ENCODE data around the gene OR5K2. TPM values are rescaled to one million over a fixed set of nuclear protein-coding genes. Genes with fewer than 3 reads are reported as not detected.

The OR5K2 gene
- total RNA-seq, 3 donors from 2014 or later (not counting 1 experiment from before 2014, with no cell fraction given), result not detected

DNA sequence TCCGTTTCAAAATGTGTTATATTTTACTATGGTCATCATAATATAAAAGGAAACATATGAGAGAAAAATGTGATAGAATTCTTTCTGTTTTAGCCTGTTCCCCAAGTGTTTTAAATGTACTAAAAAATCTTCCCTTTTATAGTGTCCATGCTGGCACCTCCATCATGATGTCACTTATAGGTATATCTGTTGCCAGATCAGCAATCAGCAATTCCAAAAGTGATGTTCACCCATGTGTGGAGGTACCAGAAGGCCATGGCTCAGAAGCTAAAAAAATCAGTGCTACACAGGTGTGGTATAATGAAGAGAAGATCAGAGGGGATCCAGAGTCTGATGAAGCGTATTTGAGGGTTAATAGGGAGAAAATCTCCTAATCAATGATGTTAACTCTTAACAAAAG lies 33.2 kb downstream of the OR5K2 start:
- Mint-ChIP-seq H3K36me3 (no peaks in the 10 kb centered on the region), H3K27me3 (ENCODE audit: low read depth in 2 of 2) (no peaks in the 10 kb centered on the region), H3K4me3 (no peak overlapping the region), H3K9me3 (no peaks in the 10 kb centered on the region), H3K27ac (no peak overlapping the region), H3K4me1 (peaks cover 3 to 4% of the 10 kb centered on the region in 2 donors)
- TF ChIP-seq, protein P1, sequence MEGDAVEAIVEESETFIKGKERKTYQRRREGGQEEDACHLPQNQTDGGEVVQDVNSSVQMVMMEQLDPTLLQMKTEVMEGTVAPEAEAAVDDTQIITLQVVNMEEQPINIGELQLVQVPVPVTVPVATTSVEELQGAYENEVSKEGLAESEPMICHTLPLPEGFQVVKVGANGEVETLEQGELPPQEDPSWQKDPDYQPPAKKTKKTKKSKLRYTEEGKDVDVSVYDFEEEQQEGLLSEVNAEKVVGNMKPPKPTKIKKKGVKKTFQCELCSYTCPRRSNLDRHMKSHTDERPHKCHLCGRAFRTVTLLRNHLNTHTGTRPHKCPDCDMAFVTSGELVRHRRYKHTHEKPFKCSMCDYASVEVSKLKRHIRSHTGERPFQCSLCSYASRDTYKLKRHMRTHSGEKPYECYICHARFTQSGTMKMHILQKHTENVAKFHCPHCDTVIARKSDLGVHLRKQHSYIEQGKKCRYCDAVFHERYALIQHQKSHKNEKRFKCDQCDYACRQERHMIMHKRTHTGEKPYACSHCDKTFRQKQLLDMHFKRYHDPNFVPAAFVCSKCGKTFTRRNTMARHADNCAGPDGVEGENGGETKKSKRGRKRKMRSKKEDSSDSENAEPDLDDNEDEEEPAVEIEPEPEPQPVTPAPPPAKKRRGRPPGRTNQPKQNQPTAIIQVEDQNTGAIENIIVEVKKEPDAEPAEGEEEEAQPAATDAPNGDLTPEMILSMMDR (IDR thresholded peaks at IDR 0.05), result no peak
- DNase-seq (no peak), ATAC-seq (no peak)
- H3K27me3 ChIP-seq (ENCODE audit: control insufficient read depth, insufficient read depth, low read length), result no peaks in the 10 kb centered on the region
- H3K4me1 ChIP-seq (ENCODE audit: control insufficient read depth, insufficient read depth, low read length), result no peaks in the 10 kb centered on the region
- no CpG with 5 or more reads among the region's 2 CpGs for WGBS (ENCODE audit: insufficient coverage)
- H3K9me3 ChIP-seq (ENCODE audit: control insufficient read depth, insufficient read depth, low read length), result no peaks in the 10 kb centered on the region
- H3K27ac ChIP-seq (ENCODE audit: low read length), result no peak overlapping the region
- no peaks in the 10 kb centered on the region for H3K36me3 ChIP-seq (ENCODE audit: control insufficient read depth, insufficient read depth, low read length)
- intact Hi-C loops (cut with micrococcal nuclease), result no loop called here
- no peak overlapping the region for H3K4me3 ChIP-seq (ENCODE audit: low read length)

DNA sequence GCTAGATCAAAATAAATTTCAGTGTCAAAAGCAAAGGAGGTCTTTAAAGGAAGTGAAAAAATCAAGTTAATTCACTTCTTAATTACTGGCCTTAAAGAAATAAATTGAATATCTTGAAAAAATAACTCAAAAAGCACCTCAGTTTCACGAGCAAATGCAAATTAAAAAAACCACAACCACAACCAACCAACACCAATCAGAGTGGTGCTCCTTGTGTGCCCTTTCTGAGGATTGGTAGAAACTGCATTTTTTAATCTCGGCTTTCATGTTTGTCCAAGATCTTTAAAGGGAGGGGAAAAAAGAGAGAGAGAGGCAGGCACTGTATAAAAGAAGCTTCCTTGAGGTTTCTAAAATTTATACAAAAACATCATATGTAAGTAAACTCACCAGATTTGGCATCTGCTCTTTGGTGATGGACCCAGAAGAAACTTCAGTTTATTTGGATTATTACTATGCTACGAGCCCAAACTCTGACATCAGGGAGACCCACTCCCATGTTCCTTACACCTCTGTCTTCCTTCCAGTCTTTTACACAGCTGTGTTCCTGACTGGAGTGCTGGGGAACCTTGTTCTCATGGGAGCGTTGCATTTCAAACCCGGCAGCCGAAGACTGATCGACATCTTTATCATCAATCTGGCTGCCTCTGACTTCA lies 34.3 kb downstream of the OR5K2 start, which contains the start of gene GPR15:
TSS of gene GPR15 (plus strand) at position 357 of the 653 bp plus-strand sequence. CDS start at position 413, 56 bp downstream.
- ATAC-seq, result no peak
- Mint-ChIP-seq H3K4me3 (no peak within 1 kb of the TSS), H3K9me3 (no peaks in the 10 kb centered on the region), H3K36me3 (no peaks in the 10 kb centered on the region), H3K27ac (no peak within 1 kb of the TSS), H3K27me3 (ENCODE audit: low read depth in 2 of 2) (no peaks in the 10 kb centered on the region), H3K4me1 (no peaks in the 10 kb centered on the region)
- H3K4me3 ChIP-seq (ENCODE audit: low read length), result no peak within 1 kb of the TSS
- TF ChIP-seq, protein P1 (IDR thresholded peaks at IDR 0.05), result no peak
- no peaks in the 10 kb centered on the region for H3K36me3 ChIP-seq (ENCODE audit: control insufficient read depth, insufficient read depth, low read length)
- 83% methylated on average over 7 of the region's 7 CpGs for WGBS (ENCODE audit: insufficient coverage)
- peak in 1 of 2 donors; percentile 38 for DNase-seq
- no peaks in the 10 kb centered on the region for H3K9me3 ChIP-seq (ENCODE audit: control insufficient read depth, insufficient read depth, low read length)
- H3K27me3 ChIP-seq (ENCODE audit: control insufficient read depth, insufficient read depth, low read length), result no peaks in the 10 kb centered on the region
- no peak within 1 kb of the TSS for H3K27ac ChIP-seq (ENCODE audit: low read length)
- no peaks in the 10 kb centered on the region for H3K4me1 ChIP-seq (ENCODE audit: control insufficient read depth, insufficient read depth, low read length)
- intact Hi-C loops (cut with micrococcal nuclease), result no loop called here

DNA sequence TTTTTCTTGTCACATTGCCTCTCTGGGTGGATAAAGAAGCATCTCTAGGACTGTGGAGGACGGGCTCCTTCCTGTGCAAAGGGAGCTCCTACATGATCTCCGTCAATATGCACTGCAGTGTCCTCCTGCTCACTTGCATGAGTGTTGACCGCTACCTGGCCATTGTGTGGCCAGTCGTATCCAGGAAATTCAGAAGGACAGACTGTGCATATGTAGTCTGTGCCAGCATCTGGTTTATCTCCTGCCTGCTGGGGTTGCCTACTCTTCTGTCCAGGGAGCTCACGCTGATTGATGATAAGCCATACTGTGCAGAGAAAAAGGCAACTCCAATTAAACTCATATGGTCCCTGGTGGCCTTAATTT lies 34.8 kb downstream of the OR5K2 start:
- Mint-ChIP-seq H3K27me3 (ENCODE audit: low read depth in 2 of 2) (no peaks in the 10 kb centered on the region), H3K4me3 (no peak overlapping the region), H3K9me3 (no peaks in the 10 kb centered on the region), H3K4me1 (no peaks in the 10 kb centered on the region), H3K27ac (no peak overlapping the region), H3K36me3 (no peaks in the 10 kb centered on the region)
- ATAC-seq, result no peak
- no peak for DNase-seq
- intact Hi-C loops (cut with micrococcal nuclease), result no loop called here
- Histone ChIP-seq H3K36me3 (ENCODE audit: control insufficient read depth, insufficient read depth, low read length) (no peaks in the 10 kb centered on the region), H3K27me3 (ENCODE audit: control insufficient read depth, insufficient read depth, low read length) (no peaks in the 10 kb centered on the region), H3K4me3 (ENCODE audit: low read length) (no peak overlapping the region), H3K9me3 (ENCODE audit: control insufficient read depth, insufficient read depth, low read length) (no peaks in the 10 kb centered on the region), H3K4me1 (ENCODE audit: control insufficient read depth, insufficient read depth, low read length) (no peaks in the 10 kb centered on the region), H3K27ac (ENCODE audit: low read length) (no peak overlapping the region)
- 91% methylated on average over 5 of the region's 5 CpGs for WGBS (ENCODE audit: insufficient coverage)
- TF ChIP-seq, protein P1 (IDR thresholded peaks at IDR 0.05), result no peak
